NCI-H1436 treated with DMSO at 0.1 percent for 48 hours (cell line): Measurements from ENCODE around the gene SLC45A1.

Experiments
- DNase-seq: peaks from one replicate; lab custom pipeline; 2025; lab: John Stamatoyannopoulos, UW

The SLC45A1 gene

DNA sequence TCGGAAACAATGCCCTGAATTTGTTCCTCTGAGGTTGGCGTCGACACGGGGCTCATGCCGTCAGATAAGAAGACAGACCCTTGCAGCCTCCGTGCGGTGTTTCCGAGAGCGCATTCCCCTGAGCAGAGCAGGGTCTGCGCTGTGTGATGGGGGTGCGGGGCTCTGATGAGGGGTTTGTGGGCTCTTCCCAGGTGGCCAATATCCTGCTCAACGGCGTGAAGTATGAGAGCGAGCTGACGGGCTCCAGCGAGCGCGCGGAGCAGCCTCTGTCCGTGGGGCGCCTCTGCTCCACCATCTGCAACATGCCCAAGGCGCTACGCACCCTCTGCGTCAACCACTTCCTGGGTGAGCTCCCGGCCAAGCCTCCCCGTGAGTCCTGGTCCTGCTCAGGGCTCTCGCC is 17.3 kb downstream of the SLC45A1 start:
- DNase-seq: no peak

GRCh38 chr1:8337776-8338525 is 20.0 kb downstream of the SLC45A1 start:
- no peak for DNase-seq

DNA sequence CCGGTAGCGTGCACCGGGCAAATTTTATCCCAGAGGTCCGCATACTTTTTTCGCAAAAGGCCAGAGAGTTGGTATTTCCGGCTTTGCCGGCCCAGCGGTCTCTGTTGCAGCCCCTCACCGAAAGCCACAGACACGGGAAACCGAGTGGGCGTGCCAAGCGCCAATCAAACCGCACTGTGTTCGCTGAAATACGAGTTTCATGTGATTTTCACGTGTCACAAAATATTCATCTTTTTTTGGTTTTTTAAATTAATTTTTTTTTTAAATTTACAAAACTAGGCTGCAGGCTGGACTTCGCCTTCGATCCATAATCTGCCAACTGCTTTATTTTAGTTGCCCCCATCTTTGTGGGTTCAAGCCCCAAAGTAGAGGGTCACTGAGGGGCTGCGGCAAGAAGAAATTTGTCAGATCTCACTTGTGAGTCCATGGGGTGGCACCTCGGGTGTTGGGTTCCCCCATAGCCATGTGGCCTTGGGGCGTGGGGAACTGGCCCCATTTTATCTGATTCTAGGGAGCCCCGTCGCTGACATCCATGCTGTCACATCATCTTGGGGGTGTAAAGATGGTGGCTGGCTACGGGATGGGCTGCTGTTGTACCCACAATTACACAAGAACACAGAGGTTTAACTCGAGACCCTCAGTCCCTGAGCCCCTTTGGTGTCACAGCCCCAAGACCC is 20.8 kb downstream of the SLC45A1 start:
- no peak for DNase-seq

GRCh38 chr1:8339203-8339600 is 21.3 kb downstream of the SLC45A1 start:
- no peak for DNase-seq

- no peak for DNase-seq
Observed at GRCh38 chr1:8340448-8340847, 22.5 kb downstream of the SLC45A1 start.

DNA sequence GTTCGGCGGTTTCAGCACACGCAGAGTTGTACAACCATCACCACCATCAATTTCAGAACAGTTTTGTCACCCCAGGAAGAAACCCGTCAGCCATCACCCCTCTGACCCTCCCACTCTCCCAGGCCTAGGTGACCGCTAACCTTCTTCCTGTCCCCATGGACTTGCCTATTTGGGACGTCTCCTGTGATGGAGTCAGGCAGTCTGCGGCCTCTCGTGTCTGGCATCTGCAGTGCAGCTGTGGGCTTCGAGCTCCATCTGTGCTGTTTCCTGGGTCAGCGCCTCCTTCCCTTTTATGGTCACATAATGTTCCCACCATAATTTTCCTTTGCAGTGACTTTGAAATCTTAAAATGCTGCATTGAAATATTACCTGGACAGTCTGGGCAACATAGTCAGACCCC is 24.4 kb downstream of the SLC45A1 start:
- no peak for DNase-seq

DNA sequence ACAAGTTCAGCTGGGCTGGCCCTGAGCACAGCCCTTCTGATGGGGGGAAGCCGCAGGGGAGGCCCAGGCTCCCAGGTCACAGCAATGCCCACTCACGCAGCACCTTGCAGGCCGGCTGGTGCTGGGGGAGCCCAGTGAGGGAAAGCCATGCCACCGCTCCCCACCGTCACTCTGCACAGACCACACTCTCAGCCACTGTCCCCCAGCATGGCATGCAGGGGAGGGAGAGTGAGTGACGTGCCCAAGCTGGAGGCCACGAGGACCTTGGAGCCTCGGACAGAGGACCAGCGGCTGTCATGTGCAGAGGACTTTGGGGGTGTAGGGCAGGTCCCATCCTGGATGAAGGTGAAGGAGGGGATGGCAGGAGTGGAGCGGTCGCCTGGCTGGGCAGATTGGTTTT is 25.1 kb downstream of the SLC45A1 start:
- DNase-seq: no peak

DNA sequence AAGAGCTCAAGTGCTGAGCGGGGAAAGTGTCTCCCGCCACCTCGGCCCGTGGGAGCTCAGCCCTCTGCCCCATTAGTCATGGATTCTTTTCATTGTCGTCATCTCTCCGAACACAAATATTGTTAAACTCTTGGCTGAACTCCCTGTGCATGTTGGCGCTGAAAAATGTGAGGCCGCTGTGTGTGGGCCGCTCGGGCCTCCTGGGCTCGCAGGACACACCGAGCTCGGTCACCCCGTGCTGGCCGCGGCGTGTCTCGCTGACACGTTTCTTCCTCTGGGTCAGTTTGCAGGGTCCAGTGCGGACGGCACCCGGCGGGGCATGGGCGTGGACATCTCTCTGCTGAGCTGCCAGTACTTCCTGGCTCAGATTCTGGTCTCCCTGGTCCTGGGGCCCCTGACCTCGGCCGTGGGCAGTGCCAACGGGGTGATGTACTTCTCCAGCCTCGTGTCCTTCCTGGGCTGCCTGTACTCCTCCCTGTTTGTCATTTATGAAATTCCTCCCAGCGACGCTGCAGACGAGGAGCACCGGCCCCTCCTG is 25.6 kb downstream of the SLC45A1 start:
- no peak for DNase-seq

DNA sequence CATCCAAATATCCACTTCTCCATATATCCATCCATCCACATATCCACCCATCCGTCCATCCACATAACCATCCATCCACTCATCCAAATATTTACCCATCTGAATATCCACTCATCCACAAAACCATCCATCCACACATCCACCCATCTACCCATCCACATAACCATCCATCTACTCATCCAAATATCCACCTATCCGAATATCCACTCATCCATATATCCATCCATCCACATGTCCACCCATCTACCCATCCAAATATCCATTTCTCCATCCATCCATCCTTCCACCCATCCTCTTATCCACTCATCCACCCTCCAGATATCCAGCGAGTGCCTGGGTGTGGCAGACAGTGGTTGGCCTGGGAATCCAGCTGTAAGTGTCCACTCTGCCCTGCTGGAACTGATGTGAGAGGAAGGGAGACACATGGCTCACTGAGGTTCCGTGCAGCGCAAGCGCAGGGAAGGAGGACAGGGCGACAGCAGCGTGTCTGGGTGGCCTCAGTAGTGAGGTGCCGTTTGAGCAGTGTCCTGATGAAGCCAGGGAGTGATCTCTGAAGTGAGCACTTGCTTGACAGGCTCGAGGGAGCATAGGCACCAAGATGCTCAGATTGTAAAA is 27.1 kb downstream of the SLC45A1 start:
- DNase-seq: no peak

DNA sequence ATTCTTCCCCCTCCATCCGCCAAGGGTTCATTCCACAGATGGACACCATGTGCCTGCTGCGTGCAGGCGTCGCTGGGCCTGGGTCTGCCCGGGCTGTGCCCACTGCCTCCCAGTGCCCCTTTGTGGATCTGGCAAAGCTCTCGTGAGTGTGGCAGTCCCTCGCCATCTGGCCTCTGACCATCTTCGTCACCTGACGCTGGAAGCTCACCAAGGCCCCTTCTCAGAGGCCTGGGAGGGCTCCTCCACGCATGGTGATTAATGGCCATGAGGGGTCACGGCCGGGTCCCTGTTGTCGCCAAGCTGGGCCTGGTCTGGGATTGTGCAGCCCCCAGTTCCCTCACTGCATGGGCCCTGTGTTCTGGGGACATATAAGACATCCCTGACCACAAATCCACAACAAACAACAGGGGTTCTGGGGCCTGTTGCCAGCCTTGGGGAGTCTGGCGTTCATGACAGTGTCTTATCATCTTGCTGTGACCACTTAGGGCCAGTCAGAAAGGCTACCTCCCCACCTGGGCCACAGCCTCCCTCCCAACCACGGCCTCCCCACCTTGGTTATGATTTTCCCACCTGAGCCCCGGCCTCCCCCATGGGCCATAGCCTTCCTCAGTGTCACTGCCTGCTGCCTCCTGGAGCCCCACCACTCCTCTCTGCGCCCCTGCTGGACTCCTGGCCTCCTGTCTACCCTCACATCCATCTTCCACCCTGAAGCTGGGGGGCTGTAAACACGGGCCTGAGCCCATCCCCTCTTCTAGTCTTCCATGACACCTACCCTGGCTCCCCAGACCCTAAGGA is 27.9 kb downstream of the SLC45A1 start:
- DNase-seq: no peak

- DNase-seq: no peak
Observed at GRCh38 chr1:8347635-8348034, 29.7 kb downstream of the SLC45A1 start.

DNA sequence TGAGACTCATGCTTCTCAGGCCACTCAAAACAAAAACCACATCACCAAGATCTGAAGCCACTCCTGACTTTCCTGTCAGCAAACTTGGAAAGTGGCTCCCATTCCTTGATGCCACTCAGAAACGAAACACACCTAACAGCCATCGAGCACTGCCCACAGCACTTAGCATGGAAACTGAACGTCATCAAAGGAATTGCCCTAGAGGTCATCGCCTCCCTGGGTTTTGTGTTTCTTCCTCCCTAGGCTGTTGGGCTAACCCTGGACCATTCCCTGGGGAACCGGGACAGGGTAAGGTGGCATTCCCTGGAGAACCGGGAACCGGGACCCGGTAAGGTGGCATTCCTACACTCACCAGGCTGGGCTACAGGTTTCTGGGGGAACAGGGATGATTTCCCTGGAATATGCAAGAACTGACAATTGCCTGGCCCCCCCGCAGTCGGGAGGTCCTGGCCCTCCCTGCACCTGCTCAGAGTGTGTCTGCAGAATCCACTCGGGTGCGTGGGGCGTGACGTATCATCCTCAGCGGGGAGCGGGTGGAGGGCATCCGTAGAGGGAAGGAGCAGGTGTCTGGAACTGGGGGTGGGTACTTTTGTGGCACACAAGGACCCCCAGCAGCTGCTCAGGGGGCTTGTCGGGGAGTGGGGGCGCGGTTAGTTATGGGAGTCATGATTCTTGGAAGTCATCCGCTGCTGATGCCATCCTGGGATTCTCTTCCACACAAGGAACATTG is 30.3 kb downstream of the SLC45A1 start:
- no peak for DNase-seq

DNA sequence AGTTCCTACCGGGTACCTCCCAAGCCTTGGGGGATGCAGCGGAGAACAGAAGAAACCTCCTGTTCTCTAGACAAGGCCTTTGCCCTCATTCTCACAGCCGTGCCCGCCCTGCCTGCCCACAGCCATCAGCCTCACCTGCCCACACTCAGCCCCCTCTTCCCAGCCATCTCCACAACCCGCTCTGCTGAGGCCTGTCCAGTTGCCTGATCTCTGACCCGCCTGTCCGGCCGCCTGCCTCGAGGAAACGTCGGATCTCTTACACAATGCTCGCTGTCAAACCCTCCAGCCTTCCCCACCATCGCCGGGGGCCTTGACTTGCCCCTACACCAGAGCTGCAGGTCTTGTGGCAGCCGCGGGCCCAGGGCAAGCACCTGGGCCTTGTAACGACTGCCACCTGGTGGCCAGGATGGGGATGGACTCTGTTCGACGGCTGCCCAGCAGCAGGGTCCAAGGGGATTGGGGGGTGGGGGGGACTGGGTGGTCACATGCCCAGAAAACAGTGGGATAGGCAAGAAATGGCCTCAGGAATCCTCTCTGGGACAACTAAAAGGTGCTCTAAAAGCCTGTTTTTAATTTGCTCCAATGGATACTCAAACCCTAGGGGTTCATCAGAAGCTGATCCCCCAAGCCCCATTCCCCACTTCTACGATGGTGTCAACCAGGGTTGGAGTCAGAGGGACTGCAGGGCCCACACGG is 31.0 kb downstream of the SLC45A1 start:
- peak; percentile 3 for DNase-seq

- no peak for DNase-seq
Observed at GRCh38 chr1:8349473-8349865, 31.6 kb downstream of the SLC45A1 start.

- no peak for DNase-seq
Observed at GRCh38 chr1:8349961-8350360, 32.0 kb downstream of the SLC45A1 start.

GRCh38 chr1:8350914-8351684 is 33.2 kb downstream of the SLC45A1 start:
- DNase-seq: no peak

DNA sequence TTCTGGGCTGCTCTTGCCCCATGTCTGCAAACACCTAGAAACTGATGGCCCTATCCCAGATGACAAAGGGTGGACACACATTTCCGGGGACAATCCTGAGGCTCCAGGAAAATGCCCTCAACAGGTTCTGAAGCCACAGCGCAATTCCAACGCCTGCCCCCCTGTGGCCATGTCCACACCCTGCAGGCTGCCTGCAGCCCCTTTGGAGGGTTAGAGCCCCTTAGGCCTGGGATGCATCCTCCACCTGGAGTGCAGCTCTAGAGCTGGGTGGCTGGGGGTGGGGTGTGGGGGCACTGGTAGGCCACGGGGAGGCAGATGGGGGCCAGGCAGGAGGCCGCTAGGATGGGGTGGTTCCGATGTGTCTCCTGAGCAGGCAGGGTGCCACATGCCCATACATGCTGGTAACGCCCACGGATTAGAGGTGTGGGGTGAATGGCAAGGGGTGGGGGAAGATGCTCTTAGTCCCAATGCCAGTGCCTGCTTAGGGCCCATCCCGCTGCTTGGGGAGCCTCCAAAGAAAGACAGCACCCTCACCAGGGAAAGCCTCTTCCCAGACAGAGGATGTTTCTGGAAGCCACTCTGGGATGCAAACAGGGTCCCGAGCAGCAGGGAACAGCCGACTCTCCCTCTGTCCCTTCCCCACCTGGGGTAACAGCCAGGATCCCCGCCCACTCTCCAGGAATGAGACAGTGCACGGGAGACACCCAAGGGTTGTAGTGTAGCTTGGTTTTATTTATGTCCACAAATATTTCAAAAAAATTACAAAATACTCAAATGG is 34.0 kb downstream of the SLC45A1 start:
- no peak for DNase-seq

DNA sequence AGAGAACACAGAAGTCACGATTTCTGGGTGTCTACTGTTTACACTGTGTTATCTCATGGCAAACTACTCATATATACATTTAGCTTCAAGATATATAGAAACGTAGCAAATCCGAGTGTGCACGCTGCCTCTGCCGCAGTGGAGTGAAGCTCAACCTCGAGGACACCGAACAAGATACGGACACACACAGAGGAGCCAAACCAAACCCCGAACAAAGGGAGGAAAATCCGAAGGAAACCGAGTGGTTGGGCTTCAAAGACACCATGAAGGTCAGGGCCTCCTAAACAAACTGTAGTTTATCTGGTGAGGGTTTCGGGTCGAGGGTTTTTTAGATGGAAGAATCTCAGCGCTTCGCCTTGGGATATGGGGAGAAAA is 34.5 kb downstream of the SLC45A1 start:
- DNase-seq: no peak
